ENCODE measurements around the gene CST9L. TPM values are rescaled to one million over a fixed set of nuclear protein-coding genes. Genes with fewer than 3 reads are reported as not detected.

The CST9L gene
- total and polyA plus RNA-seq, 2 of the 13 experiments (the other 11 are each of a cell fraction or from before 2014, with no cell fraction given): 0.15 TPM; not detected in 1

DNA sequence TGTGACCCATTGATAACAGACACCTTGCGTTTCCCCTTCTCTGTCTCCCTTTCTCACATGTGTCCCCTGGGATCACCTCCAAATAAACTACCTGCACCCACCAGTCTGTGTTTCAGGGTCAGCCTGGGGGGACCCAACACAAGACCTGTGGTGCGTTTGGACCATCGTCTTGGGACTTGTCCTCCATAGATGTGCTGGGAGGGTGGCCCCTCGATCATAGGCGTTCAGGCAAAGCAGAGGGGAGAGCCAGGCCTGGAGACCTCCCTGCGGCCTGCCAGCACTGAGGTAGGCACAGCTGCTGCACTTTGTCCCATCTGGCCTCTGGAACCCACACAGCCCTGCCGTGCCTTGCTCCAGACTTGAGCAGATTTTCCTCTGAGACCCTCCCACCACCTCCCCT lies 19.3 kb upstream of the CST9L start:
- Histone ChIP-seq H3K9me3 (ENCODE audit: low read length) (no peaks in the 10 kb centered on the region), H2AFZ (ENCODE audit: low read length) (no peak overlapping the region), H4K20me1 (ENCODE audit: insufficient read depth, low read length) (no peaks in the 10 kb centered on the region), H3K27ac (ENCODE audit: extremely low read length, insufficient read depth, low read length) (peak overlapping the region; percentile 80), H3K79me2 (ENCODE audit: insufficient read depth, low read length) (no peaks in the 10 kb centered on the region), H3K27me3 (ENCODE audit: control insufficient read depth in 1 of 2, insufficient read depth in 2 of 2, low read length in 2 of 2) (no peaks in the 10 kb centered on the region), H3K9ac (ENCODE audit: insufficient read depth, low read depth, low read length) (peak overlapping the region; percentile 75; the same call in 1 of the 2 replicates), H3K4me1 (ENCODE audit: insufficient read depth, low read length) (peaks cover 53% of the 10 kb centered on the region), H3K4me2 (ENCODE audit: low read depth, low read length) (peak overlapping the region; percentile 90), H3K36me3 (replicated peaks in 1 of 2; ENCODE audit: control insufficient read depth in 1 of 2, insufficient read depth in 2 of 2, low read length in 2 of 2) (no peaks in the 10 kb centered on the region), H3K4me3 (replicated peaks in 1 of 3; ENCODE audit: insufficient read depth in 1 of 3, low read depth in 2 of 3, low read length in 3 of 3) (peak overlapping the region in 1 of 3 experiments; percentile 58; a peak in 1 of 6 replicates)
- WGBS (ENCODE audit: low lambda C conversion rate): 77% methylated on average over 6 of the region's 7 CpGs
- TF ChIP-seq, protein P1, sequence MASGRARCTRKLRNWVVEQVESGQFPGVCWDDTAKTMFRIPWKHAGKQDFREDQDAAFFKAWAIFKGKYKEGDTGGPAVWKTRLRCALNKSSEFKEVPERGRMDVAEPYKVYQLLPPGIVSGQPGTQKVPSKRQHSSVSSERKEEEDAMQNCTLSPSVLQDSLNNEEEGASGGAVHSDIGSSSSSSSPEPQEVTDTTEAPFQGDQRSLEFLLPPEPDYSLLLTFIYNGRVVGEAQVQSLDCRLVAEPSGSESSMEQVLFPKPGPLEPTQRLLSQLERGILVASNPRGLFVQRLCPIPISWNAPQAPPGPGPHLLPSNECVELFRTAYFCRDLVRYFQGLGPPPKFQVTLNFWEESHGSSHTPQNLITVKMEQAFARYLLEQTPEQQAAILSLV (CRISPR knock-in tag; IDR thresholded peaks at IDR 0.05; ENCODE audit: borderline replicate concordance): no peak
- no peak for TF ChIP-seq ZNF83 (CRISPR knock-in tag; IDR thresholded peaks at IDR 0.05; ENCODE audit: borderline replicate concordance)
- TF ChIP-seq ZNF782 (CRISPR knock-in tag; IDR thresholded peaks at IDR 0.05; ENCODE audit: borderline replicate concordance): no peak
- TF ChIP-seq, protein P2, sequence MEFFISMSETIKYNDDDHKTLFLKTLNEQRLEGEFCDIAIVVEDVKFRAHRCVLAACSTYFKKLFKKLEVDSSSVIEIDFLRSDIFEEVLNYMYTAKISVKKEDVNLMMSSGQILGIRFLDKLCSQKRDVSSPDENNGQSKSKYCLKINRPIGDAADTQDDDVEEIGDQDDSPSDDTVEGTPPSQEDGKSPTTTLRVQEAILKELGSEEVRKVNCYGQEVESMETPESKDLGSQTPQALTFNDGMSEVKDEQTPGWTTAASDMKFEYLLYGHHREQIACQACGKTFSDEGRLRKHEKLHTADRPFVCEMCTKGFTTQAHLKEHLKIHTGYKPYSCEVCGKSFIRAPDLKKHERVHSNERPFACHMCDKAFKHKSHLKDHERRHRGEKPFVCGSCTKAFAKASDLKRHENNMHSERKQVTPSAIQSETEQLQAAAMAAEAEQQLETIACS (CRISPR knock-in tag; IDR thresholded peaks at IDR 0.05): no peak
- TF ChIP-seq ZBTB20 (CRISPR knock-in tag; IDR thresholded peaks at IDR 0.05; ENCODE audit: borderline replicate concordance, low read depth): no peak
- TF ChIP-seq EHMT2 (IDR thresholded peaks at IDR 0.05; ENCODE audit: borderline replicate concordance, low read depth, low read length): no peak
- TF ChIP-seq ZNF775 (CRISPR knock-in tag; IDR thresholded peaks at IDR 0.05; ENCODE audit: borderline replicate concordance): no peak
- no peak for TF ChIP-seq ZNF546 (CRISPR knock-in tag; conservative IDR thresholded peaks at IDR 0.05)
- TF ChIP-seq SUZ12 (IDR thresholded peaks at IDR 0.05; ENCODE audit: low read depth, low read length): no peak
- no peak for TF ChIP-seq FOXA3 (CRISPR knock-in tag; IDR thresholded peaks at IDR 0.05)
- no peak for TF ChIP-seq ZNF770 (CRISPR knock-in tag; IDR thresholded peaks at IDR 0.05)
- CTCF ChIA-PET (ENCODE audit: low intra/inter-chr PET ratio, low total read pairs): no interaction called here
- ATAC-seq (no peak), DNase-seq (ENCODE audit: low spot score) (no peak), FAIRE-seq (no peak)
- in situ Hi-C loops (cut with HindIII; ENCODE audit: extremely low pct_ligation_motif_present, low pct_unique_long_range_greater_than_20kb): no loop called here
- POLR2A ChIA-PET: interaction anchor here (1.4 to 3.3 kb wide), 5 partner anchors 33 to 166 kb away, joined by 3 to 34 read pairs (median 21); partner anchors contain the start of gene NAPB
- intact Hi-C loops (cut with micrococcal nuclease; ENCODE audit: unreplicated experiment): loop anchor here (2.0 kb wide), 2 partner anchors 17 to 73 kb away; partner anchors contain the start of gene CST9
- no TSS peak for BruUV-seq (replicated peaks)
